ENCODE results near the gene ACOT13. TPM values are rescaled to one million over a fixed set of nuclear protein-coding genes. Genes with fewer than 3 reads are reported as not detected.
"Not testable (repeated sequence)": the region's sequence is repeated elsewhere in the genome, so short reads cannot be mapped to it uniquely, and the experiment has no call there.

The ACOT13 gene
- total RNA-seq, 4 donors from 2014 or later, result 3.4 to 8.9 (median 6.8) TPM

GRCh38 chr6:24672620-24673182 lies 5.8 kb downstream of the ACOT13 start:
- ATAC-seq, result no peak
- Histone ChIP-seq H3K4me3 (no peak overlapping the region), H3K27me3 (no peaks in the 10 kb centered on the region), H3K4me1 (peaks cover 3 to 14% (median 8%) of the 10 kb centered on the region in 3 donors), H3K9me3 (no peaks in the 10 kb centered on the region), H3K36me3 (no peaks in the 10 kb centered on the region), H3K27ac (no peak overlapping the region)
- TF ChIP-seq POLR2A (IDR thresholded peaks at IDR 0.05) (no peak), POLR2AphosphoS5 (IDR thresholded peaks at IDR 0.05) (no peak), EP300 (IDR thresholded peaks at IDR 0.05) (no peak), CTCF (IDR thresholded peaks at IDR 0.05) (no peak)
- 83 to 87% methylated on average over 6 of the region's 6 CpGs for WGBS, 2 donors (ENCODE audit: low coverage in 1 of 2)

DNA sequence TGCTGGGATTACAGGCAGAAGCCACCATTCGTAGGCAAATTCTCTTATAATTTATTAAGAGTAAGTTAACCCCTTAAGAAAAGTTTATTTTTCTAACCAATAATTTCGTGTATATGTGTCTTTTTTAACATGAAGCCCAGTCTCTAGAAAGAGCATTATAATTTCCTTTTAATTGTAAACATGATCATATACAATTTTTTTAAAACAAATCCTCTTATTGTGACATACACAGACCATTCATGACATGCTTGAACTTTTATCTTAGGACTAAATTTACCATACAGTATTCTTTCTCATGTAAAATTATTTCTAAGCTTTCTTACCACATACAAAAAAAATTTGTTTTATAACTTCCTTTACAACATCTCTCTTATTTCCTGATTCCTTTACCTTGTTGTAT lies 6.7 kb downstream of the ACOT13 start:
- H3K27me3 ChIP-seq, result no peaks in the 10 kb centered on the region
- H3K36me3 ChIP-seq, result no peaks in the 10 kb centered on the region
- peaks cover 0 to 5% (median 0%) of the 10 kb centered on the region in 3 donors for H3K4me1 ChIP-seq
- ATAC-seq, result no peak
- WGBS, 2 donors (ENCODE audit: low coverage in 1 of 2), result 75 to 80% methylated on average over 2 of the region's 2 CpGs
- no peaks in the 10 kb centered on the region for H3K9me3 ChIP-seq
- TF ChIP-seq EP300 (IDR thresholded peaks at IDR 0.05) (no peak), CTCF (IDR thresholded peaks at IDR 0.05) (no peak), POLR2AphosphoS5 (IDR thresholded peaks at IDR 0.05) (no peak), POLR2A (IDR thresholded peaks at IDR 0.05) (no peak)
- no peak overlapping the region for H3K4me3 ChIP-seq
- no peak overlapping the region for H3K27ac ChIP-seq

DNA sequence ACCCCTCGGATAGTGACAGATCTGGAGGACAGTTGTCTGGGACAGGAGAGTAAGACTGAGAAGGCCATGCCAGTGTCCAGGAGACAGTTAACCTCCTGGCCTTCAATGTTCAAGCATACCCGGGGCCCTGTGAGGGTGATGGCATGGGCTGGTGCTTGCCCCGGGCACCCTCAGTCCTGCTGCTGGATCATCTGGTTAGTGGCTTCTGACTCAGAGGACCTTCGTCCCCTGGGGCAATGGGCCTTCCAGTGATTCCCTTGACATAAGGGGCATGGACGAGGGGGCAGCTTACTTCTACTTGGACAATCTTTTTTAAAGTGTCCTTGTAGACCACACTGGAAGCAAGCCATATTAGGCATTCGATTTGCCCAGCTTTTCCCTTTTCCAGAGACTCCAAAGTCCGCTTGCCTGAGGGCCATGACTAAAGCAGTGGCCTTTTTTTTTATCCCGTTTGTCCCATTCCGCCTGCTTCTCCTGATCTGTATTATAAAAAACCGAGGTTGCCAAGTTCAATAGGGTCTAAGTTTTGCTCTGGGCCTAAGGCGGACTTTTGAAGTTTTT lies 12.0 kb downstream of the ACOT13 start:
- not testable (repeated sequence) for H3K4me3 ChIP-seq, H3K4me1 ChIP-seq, H3K27ac ChIP-seq, H3K27me3 ChIP-seq, H3K36me3 ChIP-seq, H3K9me3 ChIP-seq, ATAC-seq
- 90 to 98% methylated on average over 8 to 10 of the region's 11 CpGs for WGBS, 2 donors (ENCODE audit: low coverage in 1 of 2)

DNA sequence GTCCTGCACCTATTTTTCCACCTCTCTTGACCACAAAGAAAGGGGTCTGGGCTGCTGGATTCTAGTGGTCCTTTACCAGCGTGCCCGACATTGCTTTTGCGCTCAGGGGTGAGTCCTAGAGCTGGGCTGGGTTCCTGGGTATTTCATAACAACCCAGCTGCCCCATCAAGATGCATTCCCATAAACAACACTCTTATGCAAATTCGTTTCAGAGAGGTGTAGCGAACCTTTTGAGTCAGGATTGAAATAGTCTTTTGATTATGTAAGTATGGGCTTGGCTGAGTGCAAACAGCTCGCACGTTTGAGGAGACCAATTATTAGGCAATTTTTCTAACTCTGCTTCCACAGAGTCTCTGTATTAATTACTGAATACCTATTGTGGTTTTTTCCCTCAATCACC lies 13.7 kb downstream of the ACOT13 start:
- H3K4me1 ChIP-seq, result no peaks in the 10 kb centered on the region
- TF ChIP-seq POLR2A (IDR thresholded peaks at IDR 0.05) (no peak), CTCF (IDR thresholded peaks at IDR 0.05) (no peak), POLR2AphosphoS5 (IDR thresholded peaks at IDR 0.05) (no peak), EP300 (IDR thresholded peaks at IDR 0.05) (no peak)
- no peaks in the 10 kb centered on the region for H3K36me3 ChIP-seq
- no peaks in the 10 kb centered on the region for H3K27me3 ChIP-seq
- no peak overlapping the region for H3K27ac ChIP-seq
- H3K4me3 ChIP-seq, result no peak overlapping the region
- 74 to 78% methylated on average over 3 to 6 of the region's 7 CpGs for WGBS, 2 donors (ENCODE audit: low coverage in 1 of 2)
- no peak for ATAC-seq
- H3K9me3 ChIP-seq, result no peaks in the 10 kb centered on the region

DNA sequence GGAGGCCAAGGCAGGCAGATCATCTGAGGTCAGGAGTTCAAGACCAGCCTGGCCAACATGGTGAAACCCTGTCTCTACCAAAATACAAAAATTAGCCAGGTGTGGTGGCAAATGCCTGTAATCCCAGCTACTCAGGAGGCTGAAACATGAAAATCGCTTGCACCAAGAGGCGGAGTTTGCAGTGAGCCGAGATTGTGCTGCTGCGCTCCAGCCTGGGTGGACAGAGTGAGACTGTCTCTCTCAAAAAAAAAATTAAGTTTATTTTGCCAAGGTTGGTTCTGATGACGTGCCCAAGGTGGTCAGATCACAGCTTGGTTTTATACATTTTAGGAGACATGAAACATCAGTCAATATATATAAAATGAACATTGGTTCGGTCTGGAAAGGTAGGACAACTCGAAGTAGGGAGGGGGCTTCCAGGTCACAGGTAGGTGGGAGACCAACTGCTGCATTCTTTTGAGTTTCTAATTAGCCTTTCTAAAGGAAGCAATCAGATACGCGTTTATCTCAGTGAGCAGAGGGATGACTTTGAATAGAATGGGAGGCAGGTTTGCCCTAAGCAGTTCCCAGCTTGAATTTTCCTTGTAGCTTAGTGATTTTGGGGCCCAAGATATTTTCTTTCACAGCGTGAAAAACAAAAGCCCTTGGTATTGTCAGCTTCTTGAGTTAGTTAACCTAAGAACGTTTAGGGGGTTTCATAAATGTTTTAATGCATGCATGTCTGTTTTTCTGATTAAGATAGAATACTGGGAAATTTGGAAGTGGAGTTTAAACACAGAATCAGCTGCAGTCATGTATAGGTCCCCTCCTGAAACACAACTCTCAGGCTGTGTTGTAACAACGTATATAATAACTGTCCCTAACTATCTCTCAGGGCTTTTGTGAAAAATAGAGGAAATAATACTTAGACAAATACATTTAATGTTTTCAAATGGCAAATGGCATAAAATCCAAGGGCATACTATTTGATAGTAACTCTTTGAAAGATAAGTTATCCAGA lies 16.7 kb downstream of the ACOT13 start:
- TF ChIP-seq CTCF (IDR thresholded peaks at IDR 0.05) (no peak), EP300 (IDR thresholded peaks at IDR 0.05) (no peak), POLR2A (IDR thresholded peaks at IDR 0.05) (no peak), POLR2AphosphoS5 (IDR thresholded peaks at IDR 0.05) (no peak)
- Histone ChIP-seq H3K27me3 (no peaks in the 10 kb centered on the region), H3K36me3 (no peaks in the 10 kb centered on the region), H3K4me3 (no peak overlapping the region), H3K9me3 (no peaks in the 10 kb centered on the region), H3K4me1 (no peaks in the 10 kb centered on the region), H3K27ac (no peak overlapping the region)
- ATAC-seq, result no peak
- WGBS, 2 donors (ENCODE audit: low coverage in 1 of 2), result 74 to 77% methylated on average over 5 to 12 of the region's 12 CpGs

All from gastroesophageal sphincter (tissue), 4 donors.